ENCODE measurements around the gene NFIX.
"Not testable (repeated sequence)": the region's sequence is repeated elsewhere in the genome, so short reads cannot be mapped to it uniquely, and the experiment has no call there.

NFIX gene

GRCh38 chr19:12994701-12995595 is at the start of gene NFIX:
NFIX (plus strand) TSS chr19:12995475; CDS start chr19:12995838, 363 bp downstream.
- no peak for DNase-seq

- DNase-seq: peak; percentile 97 to 98
Observed at GRCh38 chr19:12945479-12946091, 49.7 kb upstream of the NFIX start, which contains the start of gene RAD23A. RAD23A (plus strand) TSS chr19:12945862; CDS start chr19:12945949, 87 bp downstream.

- peak; percentile 30 to 70 for DNase-seq
Observed at GRCh38 chr19:12946092-12946721, 49.1 kb upstream of the NFIX start.

GRCh38 chr19:12946731-12947496 is 48.4 kb upstream of the NFIX start:
- peak in 1 of 2 experiments; percentile 29 for DNase-seq

- DNase-seq: no peak
Observed at GRCh38 chr19:12947702-12948611, 47.3 kb upstream of the NFIX start.

GRCh38 chr19:12948612-12949362 is 46.5 kb upstream of the NFIX start:
- DNase-seq: no peak

GRCh38 chr19:12949363-12950283 is 45.7 kb upstream of the NFIX start:
- no peak for DNase-seq

GRCh38 chr19:12952050-12952449 is 43.2 kb upstream of the NFIX start:
- not testable (repeated sequence) for DNase-seq

- DNase-seq: peak; percentile 40 to 55
Observed at GRCh38 chr19:12952488-12953137, 42.7 kb upstream of the NFIX start.

GRCh38 chr19:12953138-12953798 is 42.0 kb upstream of the NFIX start:
- peak; percentile 49 to 68 for DNase-seq

- DNase-seq: peak in 1 of 2 experiments; percentile 35
Observed at GRCh38 chr19:12953799-12954611, 41.3 kb upstream of the NFIX start.

- DNase-seq: peak; percentile 26 to 47
Observed at GRCh38 chr19:12954612-12954962, 40.7 kb upstream of the NFIX start.

GRCh38 chr19:12955575-12955974 is 39.7 kb upstream of the NFIX start:
- not testable (repeated sequence) for DNase-seq

- no peak for DNase-seq
Observed at GRCh38 chr19:12955996-12956395, 39.3 kb upstream of the NFIX start.

- DNase-seq: peak; percentile 75 to 82
Observed at GRCh38 chr19:12956446-12957388, 38.6 kb upstream of the NFIX start, which contains the start of gene GADD45GIP1. GADD45GIP1 (minus strand) TSS chr19:12957223; CDS start chr19:12957212, 11 bp downstream.

- not testable (repeated sequence) for DNase-seq
Observed at GRCh38 chr19:12957389-12957952, 37.8 kb upstream of the NFIX start.
